ENCODE data around the gene MCOLN2.
"Not testable (repeated sequence)": the region's sequence is repeated elsewhere in the genome, so short reads cannot be mapped to it uniquely, and the experiment has no call there.

GRCh38 chr1:84902727-84903126 lies 94.2 kb downstream of the MCOLN2 start:
- TF ChIP-seq CTCF (IDR thresholded peaks at IDR 0.05); EZH2 (IDR thresholded peaks at IDR 0.05; ENCODE audit: borderline replicate concordance, insufficient read depth, low read depth, low read length, poor library complexity, severe bottlenecking): not testable (repeated sequence)

Measured in B cell (primary cell).